HepG2 (cell line): ENCODE measurements around the gene NBEAL2. TPM values are rescaled to one million over a fixed set of nuclear protein-coding genes. Genes with fewer than 3 reads are reported as not detected.
A peak's percentile ranks its signal among the peaks of the same experiment; 100 is the strongest.

Experiments used
- BCL6 ChIP-seq: IDR thresholded peaks from 2 replicates; pipeline ENCODE4 v1.6.1; 2016; ENCODE audit warnings: missing genetic modification reagents, missing compliant biosample characterization
- FOXJ3 ChIP-seq: sonication (generic); formaldehyde crosslinking; IDR thresholded peaks from 2 replicates; pipeline ENCODE4 v1.4.0; 2020; ENCODE audit warnings: missing genetic modification reagents, mild to moderate bottlenecking, borderline replicate concordance
- GFI1 ChIP-seq: sonication (generic); formaldehyde crosslinking; IDR thresholded peaks from 2 replicates; pipeline ENCODE4 v1.5.0; 2020; ENCODE audit warnings: missing genetic modification reagents, mild to moderate bottlenecking, borderline replicate concordance
- MAFF ChIP-seq: IDR thresholded peaks from 2 replicates; pipeline ENCODE4 v1.6.1; 2011; ENCODE audit warnings: low read depth, low read length, improper control_type of control experiment
- NAIF1 ChIP-seq: sonication (generic); formaldehyde crosslinking; IDR thresholded peaks from 2 replicates; pipeline ENCODE4 v1.5.0; 2020; ENCODE audit warnings: mild to moderate bottlenecking, missing genetic modification reagents, borderline replicate concordance
- NCOR1 ChIP-seq: fragments of 200-600 bp; sonication (generic); IDR thresholded peaks from 2 replicates; pipeline ENCODE4 v1.7.0; 2017; ENCODE audit warnings: antibody characterized with exemption, low read length, borderline replicate concordance
- NFIB ChIP-seq: sonication (generic); formaldehyde crosslinking; IDR thresholded peaks from 2 replicates; pipeline ENCODE4 v1.9.0; 2021; ENCODE audit warnings: missing genetic modification reagents, mild to moderate bottlenecking, borderline replicate concordance
- RBAK ChIP-seq: sonication (generic); formaldehyde crosslinking; IDR thresholded peaks from 2 replicates; pipeline ENCODE4 v1.5.1; 2020; ENCODE audit warnings: mild to moderate bottlenecking, missing genetic modification reagents
- RNF2 ChIP-seq: fragments of 450-650 bp; conservative IDR thresholded peaks from 2 replicates; pipeline ENCODE4 v1.6.1; 2016; ENCODE audit warnings: low read depth
- SALL1 ChIP-seq: sonication (generic); formaldehyde crosslinking; IDR thresholded peaks from 2 replicates; pipeline ENCODE4 v1.8.0; 2022; ENCODE audit warnings: mild to moderate bottlenecking, missing genetic modification reagents
- TMF1 ChIP-seq: sonication (generic); formaldehyde crosslinking; IDR thresholded peaks from 2 replicates; pipeline ENCODE4 v1.8.1; 2022; ENCODE audit warnings: low read depth, missing genetic modification reagents
- ZFX ChIP-seq: sonication (generic); formaldehyde crosslinking; IDR thresholded peaks from 2 replicates; pipeline ENCODE4 v1.4.0; 2020; ENCODE audit warnings: mild to moderate bottlenecking, low read depth, missing genetic modification reagents, moderate library complexity
- ZNF121 ChIP-seq: sonication (generic); formaldehyde crosslinking; IDR thresholded peaks from 2 replicates; pipeline ENCODE4 v1.5.0; 2020; ENCODE audit warnings: mild to moderate bottlenecking, missing genetic modification reagents
- ZNF180 ChIP-seq: sonication (generic); formaldehyde crosslinking; IDR thresholded peaks from 2 replicates; pipeline ENCODE4 v1.4.0; 2020; ENCODE audit warnings: low read depth, missing genetic modification reagents, borderline replicate concordance
- ZNF713 ChIP-seq: sonication (generic); formaldehyde crosslinking; IDR thresholded peaks from 2 replicates; pipeline ENCODE4 v1.4.0; 2020; ENCODE audit warnings: mild to moderate bottlenecking, missing genetic modification reagents
- polyA plus RNA-seq, 8 experiments: library from polyadenylated mRNA; depleted of rRNA in 3 of 8; stranded (reverse) in 7 of 8; unstranded in 1 of 8; fragments of >200 nt; fragmentation: Illumina TruSeq in 4 of 8; extraction: Trizol in 4 of 8; gene quantifications; 2 replicates each; pipeline versions ENCODE4 v1.2.1 to v1.2.3, GENCODE V29; 2011 to 2016; ENCODE audit warnings: low read depth in 4 of 8, missing spikeins in 1 of 8, mixed read lengths in 1 of 8; ENCODE audit not compliant: insufficient read depth in 1 of 8
- total RNA-seq, 5 experiments: library from RNA; depleted of rRNA; stranded (reverse); fragments of >200 nt; fragmentation: Illumina TruSeq; extraction: Trizol; gene quantifications; 2 replicates each; pipeline ENCODE4 v1.2.3, GENCODE V29; 2016; ENCODE audit warnings: low read depth in 1 of 5
- TF ChIP-seq, protein P1 (sequence below): sonication (generic); formaldehyde crosslinking; conservative IDR thresholded peaks from 2 replicates; pipeline ENCODE4 v1.4.0; 2020; ENCODE audit warnings: missing genetic modification reagents
- TF ChIP-seq, protein P2 (sequence below): sonication (generic); formaldehyde crosslinking; IDR thresholded peaks from 2 replicates; pipeline ENCODE4 v1.9.0; 2022; ENCODE audit warnings: low read depth, missing genetic modification reagents
- TF ChIP-seq, protein P3 (sequence below): sonication (generic); formaldehyde crosslinking; IDR thresholded peaks from 2 replicates; pipeline ENCODE4 v1.8.0; 2022; ENCODE audit warnings: missing genetic modification reagents, mild to moderate bottlenecking, moderate library complexity, borderline replicate concordance
- TF ChIP-seq, protein P4 (sequence below): sonication (generic); formaldehyde crosslinking; conservative IDR thresholded peaks from 2 replicates; pipeline ENCODE4 v1.4.0; 2020; ENCODE audit warnings: mild to moderate bottlenecking, missing genetic modification reagents, moderate library complexity

NBEAL2 gene
- total and polyA plus RNA-seq, 2 of the 13 experiments (the other 11 are each of a cell fraction or from before 2014, with no cell fraction given) = 9.7 to 12.4 TPM

DNA sequence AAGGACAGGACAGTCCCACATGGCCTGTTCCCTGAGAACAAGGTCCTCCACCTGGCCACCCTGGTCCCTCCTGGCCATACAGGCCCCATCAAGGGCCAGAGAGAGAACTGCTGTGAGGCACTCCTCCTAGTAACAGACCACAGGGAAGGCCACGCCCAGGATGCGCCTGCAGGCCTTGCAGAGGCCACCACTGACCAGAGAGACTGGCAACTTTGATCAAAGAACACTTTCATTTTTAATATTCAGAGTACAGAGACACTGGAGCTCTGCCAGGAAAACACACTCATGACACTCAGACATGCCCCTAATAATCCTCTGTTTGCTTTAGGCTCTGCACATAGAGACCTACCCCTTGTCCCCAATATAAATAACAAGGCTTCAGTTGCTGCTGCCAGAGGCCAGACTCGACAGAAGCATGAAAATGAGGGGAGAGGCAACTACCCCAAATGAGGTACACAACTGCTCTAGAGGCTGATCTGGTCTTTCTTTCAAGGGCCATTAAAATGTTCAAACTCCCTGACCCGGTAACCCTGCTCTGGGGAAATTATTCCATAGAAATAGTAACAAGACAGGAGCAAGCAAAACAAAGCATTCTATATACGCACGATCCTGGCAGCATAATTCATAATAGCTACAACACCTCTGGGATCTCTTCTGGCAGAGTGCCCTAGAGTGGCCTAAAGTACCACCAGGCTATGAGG is 47.7 kb upstream of the NBEAL2 start (continued):
- no peak for TF ChIP-seq TMF1 (CRISPR knock-in tag)
- peak; percentile 38; the same call in 1 of the 2 replicates for TF ChIP-seq ZFX (CRISPR knock-in tag)
- no peak for TF ChIP-seq NFIB (CRISPR knock-in tag)
- TF ChIP-seq FOXJ3 (CRISPR knock-in tag) = peak; percentile 51; the same call in 1 of the 2 replicates
- TF ChIP-seq, protein P1, sequence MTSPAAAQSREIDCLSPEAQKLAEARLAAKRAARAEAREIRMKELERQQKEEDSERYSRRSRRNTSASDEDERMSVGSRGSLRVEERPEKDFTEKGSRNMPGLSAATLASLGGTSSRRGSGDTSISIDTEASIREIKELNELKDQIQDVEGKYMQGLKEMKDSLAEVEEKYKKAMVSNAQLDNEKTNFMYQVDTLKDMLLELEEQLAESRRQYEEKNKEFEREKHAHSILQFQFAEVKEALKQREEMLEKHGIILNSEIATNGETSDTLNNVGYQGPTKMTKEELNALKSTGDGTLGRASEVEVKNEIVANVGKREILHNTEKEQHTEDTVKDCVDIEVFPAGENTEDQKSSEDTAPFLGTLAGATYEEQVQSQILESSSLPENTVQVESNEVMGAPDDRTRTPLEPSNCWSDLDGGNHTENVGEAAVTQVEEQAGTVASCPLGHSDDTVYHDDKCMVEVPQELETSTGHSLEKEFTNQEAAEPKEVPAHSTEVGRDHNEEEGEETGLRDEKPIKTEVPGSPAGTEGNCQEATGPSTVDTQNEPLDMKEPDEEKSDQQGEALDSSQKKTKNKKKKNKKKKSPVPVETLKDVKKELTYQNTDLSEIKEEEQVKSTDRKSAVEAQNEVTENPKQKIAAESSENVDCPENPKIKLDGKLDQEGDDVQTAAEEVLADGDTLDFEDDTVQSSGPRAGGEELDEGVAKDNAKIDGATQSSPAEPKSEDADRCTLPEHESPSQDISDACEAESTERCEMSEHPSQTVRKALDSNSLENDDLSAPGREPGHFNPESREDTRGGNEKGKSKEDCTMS (CRISPR knock-in tag) = no peak
- TF ChIP-seq MAFF = no peak
- TF ChIP-seq, protein P2, sequence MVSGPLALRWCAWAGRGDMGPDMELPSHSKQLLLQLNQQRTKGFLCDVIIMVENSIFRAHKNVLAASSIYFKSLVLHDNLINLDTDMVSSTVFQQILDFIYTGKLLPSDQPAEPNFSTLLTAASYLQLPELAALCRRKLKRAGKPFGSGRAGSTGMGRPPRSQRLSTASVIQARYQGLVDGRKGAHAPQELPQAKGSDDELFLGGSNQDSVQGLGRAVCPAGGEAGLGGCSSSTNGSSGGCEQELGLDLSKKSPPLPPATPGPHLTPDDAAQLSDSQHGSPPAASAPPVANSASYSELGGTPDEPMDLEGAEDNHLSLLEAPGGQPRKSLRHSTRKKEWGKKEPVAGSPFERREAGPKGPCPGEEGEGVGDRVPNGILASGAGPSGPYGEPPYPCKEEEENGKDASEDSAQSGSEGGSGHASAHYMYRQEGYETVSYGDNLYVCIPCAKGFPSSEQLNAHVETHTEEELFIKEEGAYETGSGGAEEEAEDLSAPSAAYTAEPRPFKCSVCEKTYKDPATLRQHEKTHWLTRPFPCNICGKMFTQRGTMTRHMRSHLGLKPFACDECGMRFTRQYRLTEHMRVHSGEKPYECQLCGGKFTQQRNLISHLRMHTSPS (CRISPR knock-in tag) = no peak
- TF ChIP-seq, protein P3, sequence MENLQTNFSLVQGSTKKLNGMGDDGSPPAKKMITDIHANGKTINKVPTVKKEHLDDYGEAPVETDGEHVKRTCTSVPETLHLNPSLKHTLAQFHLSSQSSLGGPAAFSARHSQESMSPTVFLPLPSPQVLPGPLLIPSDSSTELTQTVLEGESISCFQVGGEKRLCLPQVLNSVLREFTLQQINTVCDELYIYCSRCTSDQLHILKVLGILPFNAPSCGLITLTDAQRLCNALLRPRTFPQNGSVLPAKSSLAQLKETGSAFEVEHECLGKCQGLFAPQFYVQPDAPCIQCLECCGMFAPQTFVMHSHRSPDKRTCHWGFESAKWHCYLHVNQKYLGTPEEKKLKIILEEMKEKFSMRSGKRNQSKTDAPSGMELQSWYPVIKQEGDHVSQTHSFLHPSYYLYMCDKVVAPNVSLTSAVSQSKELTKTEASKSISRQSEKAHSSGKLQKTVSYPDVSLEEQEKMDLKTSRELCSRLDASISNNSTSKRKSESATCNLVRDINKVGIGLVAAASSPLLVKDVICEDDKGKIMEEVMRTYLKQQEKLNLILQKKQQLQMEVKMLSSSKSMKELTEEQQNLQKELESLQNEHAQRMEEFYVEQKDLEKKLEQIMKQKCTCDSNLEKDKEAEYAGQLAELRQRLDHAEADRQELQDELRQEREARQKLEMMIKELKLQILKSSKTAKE (CRISPR knock-in tag) = peak; percentile 38; the same call in 1 of the 2 replicates
- no peak for TF ChIP-seq RNF2
- no peak for TF ChIP-seq ZNF180
- TF ChIP-seq ZNF121 (CRISPR knock-in tag) = peak; percentile 60
- no peak for TF ChIP-seq NCOR1
- TF ChIP-seq, protein P4, sequence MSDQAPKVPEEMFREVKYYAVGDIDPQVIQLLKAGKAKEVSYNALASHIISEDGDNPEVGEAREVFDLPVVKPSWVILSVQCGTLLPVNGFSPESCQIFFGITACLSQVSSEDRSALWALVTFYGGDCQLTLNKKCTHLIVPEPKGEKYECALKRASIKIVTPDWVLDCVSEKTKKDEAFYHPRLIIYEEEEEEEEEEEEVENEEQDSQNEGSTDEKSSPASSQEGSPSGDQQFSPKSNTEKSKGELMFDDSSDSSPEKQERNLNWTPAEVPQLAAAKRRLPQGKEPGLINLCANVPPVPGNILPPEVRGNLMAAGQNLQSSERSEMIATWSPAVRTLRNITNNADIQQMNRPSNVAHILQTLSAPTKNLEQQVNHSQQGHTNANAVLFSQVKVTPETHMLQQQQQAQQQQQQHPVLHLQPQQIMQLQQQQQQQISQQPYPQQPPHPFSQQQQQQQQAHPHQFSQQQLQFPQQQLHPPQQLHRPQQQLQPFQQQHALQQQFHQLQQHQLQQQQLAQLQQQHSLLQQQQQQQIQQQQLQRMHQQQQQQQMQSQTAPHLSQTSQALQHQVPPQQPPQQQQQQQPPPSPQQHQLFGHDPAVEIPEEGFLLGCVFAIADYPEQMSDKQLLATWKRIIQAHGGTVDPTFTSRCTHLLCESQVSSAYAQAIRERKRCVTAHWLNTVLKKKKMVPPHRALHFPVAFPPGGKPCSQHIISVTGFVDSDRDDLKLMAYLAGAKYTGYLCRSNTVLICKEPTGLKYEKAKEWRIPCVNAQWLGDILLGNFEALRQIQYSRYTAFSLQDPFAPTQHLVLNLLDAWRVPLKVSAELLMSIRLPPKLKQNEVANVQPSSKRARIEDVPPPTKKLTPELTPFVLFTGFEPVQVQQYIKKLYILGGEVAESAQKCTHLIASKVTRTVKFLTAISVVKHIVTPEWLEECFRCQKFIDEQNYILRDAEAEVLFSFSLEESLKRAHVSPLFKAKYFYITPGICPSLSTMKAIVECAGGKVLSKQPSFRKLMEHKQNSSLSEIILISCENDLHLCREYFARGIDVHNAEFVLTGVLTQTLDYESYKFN (CRISPR knock-in tag) = peak; percentile 32
- no peak for TF ChIP-seq RBAK (CRISPR knock-in tag)
- no peak for TF ChIP-seq NAIF1 (CRISPR knock-in tag)
- no peak for TF ChIP-seq GFI1 (CRISPR knock-in tag)
- peak; percentile 39; the same call in 1 of the 2 replicates for TF ChIP-seq BCL6 (CRISPR knock-in tag)
- TF ChIP-seq SALL1 (CRISPR knock-in tag) = peak; percentile 75; the same call in 1 of the 2 replicates
- TF ChIP-seq ZNF713 (CRISPR knock-in tag) = no peak
